Measurements from ENCODE around the gene FMN1. TPM values are rescaled to one million over a fixed set of nuclear protein-coding genes. Genes with fewer than 3 reads are reported as not detected.
"Not testable (repeated sequence)": the region's sequence is repeated elsewhere in the genome, so short reads cannot be mapped to it uniquely, and the experiment has no call there.

FMN1 gene
- total RNA-seq, 1 donor from 2014 or later, result 4.0 TPM

DNA sequence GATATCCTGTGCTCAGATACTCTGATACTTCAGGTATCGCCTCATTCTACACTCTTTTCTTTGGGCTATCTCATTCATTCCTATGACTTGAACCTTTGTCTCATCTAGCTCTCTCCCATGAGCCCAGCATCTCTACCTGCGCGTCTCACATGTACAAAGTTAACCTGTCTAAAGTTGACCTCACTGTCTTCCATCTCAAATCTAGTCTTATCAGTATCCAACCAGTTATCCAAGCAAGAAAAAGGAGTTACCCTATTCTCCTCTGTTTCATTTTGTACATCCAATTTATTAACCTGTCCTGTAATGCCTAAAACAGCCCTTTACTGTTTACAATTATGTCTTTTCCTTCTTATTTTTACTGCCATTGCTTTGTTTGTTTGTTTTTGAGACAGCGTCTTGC is 342.5 kb downstream of the FMN1 start:
- H3K9me3 Mint-ChIP-seq (ENCODE audit: low read depth), result peaks cover 17% of the 10 kb centered on the region
- peaks cover 4% of the 10 kb centered on the region for H3K36me3 Mint-ChIP-seq (ENCODE audit: low read depth)
- TF ChIP-seq CTCF (IDR thresholded peaks at IDR 0.05), result no peak
- DNase-seq (ENCODE audit: low spot score), result no peak
- H3K4me3 Mint-ChIP-seq (ENCODE audit: unreplicated experiment), result no peak overlapping the region
- H3K27me3 Mint-ChIP-seq (ENCODE audit: low read depth), result no peaks in the 10 kb centered on the region
- peaks cover 66% of the 10 kb centered on the region for H3K4me1 Mint-ChIP-seq (ENCODE audit: low read depth)
- peak overlapping the region; percentile 79 for H3K27ac Mint-ChIP-seq (ENCODE audit: unreplicated experiment)

DNA sequence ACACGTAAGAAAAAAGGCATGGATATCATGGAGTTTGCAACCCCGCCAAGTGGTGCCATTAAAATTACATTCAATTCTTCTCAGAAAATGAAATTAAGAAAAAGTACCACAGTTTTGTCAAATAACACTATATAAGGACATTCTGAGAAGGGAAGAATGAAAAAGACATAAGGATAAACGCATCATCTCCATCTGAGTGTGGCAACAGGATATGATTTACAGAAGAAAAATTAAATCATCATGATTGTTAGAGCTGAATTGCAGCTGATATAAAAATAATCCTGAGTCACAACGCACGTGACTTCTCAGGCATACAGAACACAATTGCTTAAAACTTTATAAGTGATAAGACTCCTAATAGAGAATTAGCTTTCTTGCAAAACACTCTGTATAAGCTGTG is 342.9 kb downstream of the FMN1 start:
- DNase-seq (ENCODE audit: low spot score), result no peak
- peak overlapping the region; percentile 86 for H3K27ac Mint-ChIP-seq (ENCODE audit: unreplicated experiment)
- no peak for TF ChIP-seq CTCF (IDR thresholded peaks at IDR 0.05)
- peaks cover 4% of the 10 kb centered on the region for H3K36me3 Mint-ChIP-seq (ENCODE audit: low read depth)
- peaks cover 61% of the 10 kb centered on the region for H3K4me1 Mint-ChIP-seq (ENCODE audit: low read depth)
- peaks cover 17% of the 10 kb centered on the region for H3K9me3 Mint-ChIP-seq (ENCODE audit: low read depth)
- H3K4me3 Mint-ChIP-seq (ENCODE audit: unreplicated experiment), result no peak overlapping the region
- H3K27me3 Mint-ChIP-seq (ENCODE audit: low read depth), result no peaks in the 10 kb centered on the region

- Mint-ChIP-seq H3K27ac (ENCODE audit: unreplicated experiment) (no peak overlapping the region), H3K4me3 (ENCODE audit: unreplicated experiment) (no peak overlapping the region), H3K4me1 (ENCODE audit: low read depth) (peaks cover 46% of the 10 kb centered on the region), H3K27me3 (ENCODE audit: low read depth) (no peaks in the 10 kb centered on the region), H3K36me3 (ENCODE audit: low read depth) (peaks cover 4% of the 10 kb centered on the region), H3K9me3 (ENCODE audit: low read depth) (peaks cover 17% of the 10 kb centered on the region)
- no peak for TF ChIP-seq CTCF (IDR thresholded peaks at IDR 0.05)
- DNase-seq (ENCODE audit: low spot score), result no peak
These were observed 344.5 kb downstream of the FMN1 start for GRCh38 chr15:32849769-32850668.

DNA sequence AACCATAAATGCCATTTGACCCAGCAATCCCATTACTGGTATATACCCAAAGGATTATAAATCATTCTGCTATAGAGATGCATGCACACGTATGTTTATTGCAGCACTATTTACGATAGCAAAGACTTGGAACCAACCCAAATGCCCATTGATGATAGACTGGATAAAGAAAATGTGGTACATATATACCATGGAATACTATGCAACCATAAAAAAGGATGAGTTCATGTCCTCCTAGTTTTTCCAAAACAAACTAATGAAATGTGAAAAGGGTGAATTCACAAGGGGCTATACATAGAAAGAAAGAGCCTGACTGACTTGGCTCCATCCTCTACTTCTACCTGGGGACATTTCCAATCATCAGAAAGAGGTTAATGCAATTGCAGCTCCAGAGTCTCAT is 347.8 kb downstream of the FMN1 start:
- Mint-ChIP-seq H3K4me1 (ENCODE audit: low read depth) (peaks cover 18% of the 10 kb centered on the region), H3K9me3 (ENCODE audit: low read depth) (peaks cover 14% of the 10 kb centered on the region)
- H3K4me3 Mint-ChIP-seq (ENCODE audit: unreplicated experiment); H3K36me3 Mint-ChIP-seq (ENCODE audit: low read depth); H3K27me3 Mint-ChIP-seq (ENCODE audit: low read depth); H3K27ac Mint-ChIP-seq (ENCODE audit: unreplicated experiment); DNase-seq (ENCODE audit: low spot score): not testable (repeated sequence)

GRCh38 chr15:32844118-32844711 is 350.3 kb downstream of the FMN1 start:
- H3K36me3 Mint-ChIP-seq (ENCODE audit: low read depth), result no peaks in the 10 kb centered on the region
- DNase-seq (ENCODE audit: low spot score), result no peak
- H3K4me3 Mint-ChIP-seq (ENCODE audit: unreplicated experiment), result no peak overlapping the region
- peak; percentile 93 for TF ChIP-seq CTCF (IDR thresholded peaks at IDR 0.05)
- H3K27ac Mint-ChIP-seq (ENCODE audit: unreplicated experiment), result no peak overlapping the region
- peaks cover 2% of the 10 kb centered on the region for H3K9me3 Mint-ChIP-seq (ENCODE audit: low read depth)
- H3K4me1 Mint-ChIP-seq (ENCODE audit: low read depth), result peaks cover 25% of the 10 kb centered on the region
- H3K27me3 Mint-ChIP-seq (ENCODE audit: low read depth), result no peaks in the 10 kb centered on the region

Measured in chondrocyte (in vitro differentiated cells).